BLaER1 (cell line): Measurements from ENCODE around the gene ERLIN1.

Source experiments
- H3K27ac ChIP-seq: shearing (Covaris generic); formaldehyde crosslinking; 2 replicates; pipeline ENCODE4 v1.8.1; 2022
- H3K27me3 ChIP-seq: shearing (Covaris generic); formaldehyde crosslinking; 2 replicates; pipeline ENCODE4 v1.8.1; 2022
- H3K36me3 ChIP-seq: shearing (Covaris generic); formaldehyde crosslinking; 2 replicates; pipeline ENCODE4 v1.8.1; 2022
- H3K4me1 ChIP-seq: shearing (Covaris generic); formaldehyde crosslinking; 2 replicates; pipeline ENCODE4 v1.8.1; 2022
- H3K4me2 ChIP-seq: shearing (Covaris generic); formaldehyde crosslinking; 2 replicates; pipeline ENCODE4 v1.8.1; 2022
- H3K4me3 ChIP-seq: shearing (Covaris generic); formaldehyde crosslinking; 2 replicates; pipeline ENCODE4 v1.8.1; 2022
- H3K9ac ChIP-seq: shearing (Covaris generic); formaldehyde crosslinking; 2 replicates; pipeline ENCODE4 v1.8.1; 2022
- H3K9me3 ChIP-seq: shearing (Covaris generic); formaldehyde crosslinking; 2 replicates; pipeline ENCODE4 v1.8.1; 2022
- H4K20me1 ChIP-seq: shearing (Covaris generic); formaldehyde crosslinking; 2 replicates; pipeline ENCODE4 v1.8.1; 2022
- Cebpa-rat ChIP-seq: shearing (Covaris generic); IDR thresholded peaks from 2 replicates; pipeline ENCODE4 v1.8.1; 2022

The ERLIN1 gene

GRCh38 chr10:100101192-100102076 is 84.4 kb downstream of the ERLIN1 start:
- Histone ChIP-seq H3K9ac (no peak overlapping the region), H3K4me2 (no peak overlapping the region), H4K20me1 (no peaks in the 10 kb centered on the region), H3K27ac (no peak overlapping the region), H3K27me3 (no peaks in the 10 kb centered on the region), H3K4me3 (no peak overlapping the region), H3K36me3 (no peaks in the 10 kb centered on the region), H3K4me1 (no peaks in the 10 kb centered on the region), H3K9me3 (peaks cover 20% of the 10 kb centered on the region)
- no peak for TF ChIP-seq Cebpa-rat

DNA sequence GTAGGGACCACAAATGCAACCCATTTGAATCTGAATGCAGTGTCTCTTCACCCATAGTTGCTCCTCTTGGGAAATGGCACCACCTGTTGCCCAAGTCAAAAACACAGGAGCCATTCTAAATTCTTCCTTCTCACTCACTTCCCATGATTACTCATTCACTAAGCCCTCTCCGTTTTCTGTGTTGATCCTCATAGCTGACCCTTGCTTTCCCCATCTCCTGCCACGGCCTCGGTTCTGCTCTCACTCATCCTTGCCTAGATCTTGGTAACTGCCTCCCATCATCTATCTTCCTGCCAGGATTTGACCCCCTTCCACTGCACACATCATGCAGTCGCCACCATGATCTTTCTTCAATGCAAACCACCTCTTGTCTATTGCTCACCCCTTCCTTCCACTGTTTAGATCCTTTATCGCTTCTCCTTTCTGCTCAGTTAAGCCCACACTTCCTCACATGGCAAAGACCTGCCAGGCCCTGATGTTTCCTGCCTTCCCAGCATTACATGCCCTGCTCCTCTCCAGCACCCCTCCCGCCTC is 85.1 kb downstream of the ERLIN1 start:
- TF ChIP-seq Cebpa-rat = no peak
- H3K4me2 ChIP-seq = no peak overlapping the region

More for the DNA sequence above, 85.1 kb downstream of the ERLIN1 start:
- no peaks in the 10 kb centered on the region for H3K4me1 ChIP-seq
- H3K4me3 ChIP-seq = no peak overlapping the region
- no peaks in the 10 kb centered on the region for H3K27me3 ChIP-seq
- H3K27ac ChIP-seq = no peak overlapping the region
- H3K36me3 ChIP-seq = no peaks in the 10 kb centered on the region
- no peak overlapping the region for H3K9ac ChIP-seq
- peaks cover 20% of the 10 kb centered on the region for H3K9me3 ChIP-seq
- H4K20me1 ChIP-seq = no peaks in the 10 kb centered on the region
